D721Med (cell line): Measurements from ENCODE around the gene TDRD10.

Source experiments
- DNase-seq: peaks from one replicate; pipeline ENCODE4 v3.0.0; 2011; ENCODE audit warnings: low spot score; ENCODE audit not compliant: insufficient read length
- FAIRE-seq: peaks from 2 replicates; lab custom pipeline; 2011; peaks lifted over from hg19 to GRCh38; lab: Jason Lieb, UNC
- CTCF ChIP-seq: IDR thresholded peaks from 2 replicates; pipeline ENCODE4 v1.5.1; 2012; ENCODE audit warnings: mild to moderate bottlenecking, control low read depth; ENCODE audit not compliant: insufficient read depth; ENCODE audit errors: missing control alignments

The TDRD10 gene

GRCh38 chr1:154489695-154490274 is 12.2 kb upstream of the TDRD10 start:
- DNase-seq (no peak), FAIRE-seq (no peak)
- TF ChIP-seq CTCF: no peak

GRCh38 chr1:154490317-154490716 is 11.7 kb upstream of the TDRD10 start:
- TF ChIP-seq CTCF: no peak
- DNase-seq: no peak
- no peak for FAIRE-seq

DNA sequence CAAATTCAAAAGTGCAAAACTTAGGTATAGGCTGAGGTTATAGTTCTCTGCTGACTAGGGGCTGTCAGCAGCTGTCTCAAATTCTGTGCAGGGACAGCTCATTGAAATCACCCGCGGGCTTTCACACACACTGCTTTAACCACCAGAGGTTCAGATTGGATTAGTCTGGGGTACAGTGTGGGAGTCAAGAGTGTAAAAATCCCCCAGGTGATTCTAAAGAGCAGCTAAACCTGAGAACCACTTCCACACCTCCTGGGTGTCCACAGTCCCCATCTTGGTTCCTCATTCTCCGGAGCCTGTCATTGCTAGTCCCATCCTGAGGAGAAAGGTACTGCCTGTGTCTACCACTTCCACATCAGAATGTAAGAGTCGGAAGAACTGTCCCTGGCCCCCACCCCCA is 9.9 kb upstream of the TDRD10 start:
- TF ChIP-seq CTCF: no peak
- DNase-seq (no peak), FAIRE-seq (no peak)

GRCh38 chr1:154493276-154493675 is 8.7 kb upstream of the TDRD10 start:
- no peak for TF ChIP-seq CTCF
- DNase-seq: no peak
- FAIRE-seq: no peak

DNA sequence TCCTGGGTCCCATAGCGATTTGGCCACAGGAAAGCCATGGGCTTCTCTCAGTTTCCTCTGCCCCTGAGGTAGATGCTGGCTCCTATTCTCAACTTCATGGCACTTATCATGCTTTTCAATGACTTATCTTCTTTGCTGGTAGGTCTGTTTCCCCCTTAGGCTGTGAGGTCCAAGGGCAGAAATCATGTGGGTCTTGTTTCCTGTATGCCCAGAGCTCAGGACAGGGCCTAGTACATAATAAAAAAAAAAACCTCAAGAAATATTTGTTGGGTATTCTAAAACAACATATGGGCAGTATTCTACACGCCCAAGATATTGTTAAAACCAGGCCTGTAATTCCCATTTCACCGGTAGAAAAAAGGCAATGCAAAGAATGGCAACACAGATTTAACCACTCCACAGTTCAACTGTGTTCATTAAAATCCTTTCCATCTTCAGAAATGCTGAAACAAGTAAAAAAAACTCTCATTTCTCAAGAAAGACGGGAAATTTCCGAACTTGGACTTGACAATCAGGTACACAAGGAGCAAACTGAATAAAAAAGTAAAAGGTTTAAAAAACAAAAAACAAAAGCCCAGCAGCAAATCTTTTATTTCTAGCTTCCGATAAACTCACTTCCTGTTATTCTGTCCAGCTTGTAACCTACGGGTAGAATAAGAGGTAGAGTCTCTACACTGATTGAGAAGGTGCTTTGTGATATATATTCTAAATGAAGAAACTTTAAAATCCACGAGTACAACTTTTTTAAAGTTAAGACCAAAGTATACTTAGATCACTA is 6.3 kb upstream of the TDRD10 start:
- TF ChIP-seq CTCF: no peak
- FAIRE-seq (no peak), DNase-seq (no peak)

GRCh38 chr1:154496383-154496782 is 5.6 kb upstream of the TDRD10 start:
- FAIRE-seq: no peak
- no peak for DNase-seq
- TF ChIP-seq CTCF: no peak
